Activated CD4-positive, alpha-beta T cell treated with anti-CD3 and anti-CD28 coated beads, Interleukin-2, amount 10 ng/mL, durations not matched to agents 7 days and 5 days (primary cell): ENCODE data around the gene DNAJA3. TPM values are rescaled to one million over a fixed set of nuclear protein-coding genes. Genes with fewer than 3 reads are reported as not detected.

Source experiments
- CTCF ChIA-PET: fragments of 350-600 bp; sonication (Branson Sonifier 250); formaldehyde crosslinking; loops from one replicate; lab custom pipeline; 2021; ENCODE audit warnings: antibody characterized with exemption; lab: Charles Lee
- POLR2A ChIA-PET: fragments of 350-600 bp; sonication (Branson Sonifier 250); formaldehyde crosslinking; loops from one replicate; lab custom pipeline; 2021; ENCODE audit warnings: antibody characterized with exemption; lab: Charles Lee
- DNase-seq: peaks from one replicate; pipeline ENCODE4 v3.0.0-alpha.2; 2020
- H3K27ac Mint-ChIP-seq: one replicate; pipeline ENCODE4 v1.8.0; 2021; ENCODE audit warnings: mild to moderate bottlenecking, moderate library complexity, mixed read lengths
- H3K27me3 Mint-ChIP-seq: one replicate; pipeline ENCODE4 v1.8.0; 2021; ENCODE audit warnings: mixed read lengths
- H3K36me3 Mint-ChIP-seq: one replicate; pipeline ENCODE4 v1.8.0; 2021; ENCODE audit warnings: low read depth, mixed read lengths
- H3K4me1 Mint-ChIP-seq: one replicate; pipeline ENCODE4 v1.8.0; 2021; ENCODE audit warnings: mixed read lengths
- H3K4me3 Mint-ChIP-seq: one replicate; pipeline ENCODE4 v1.8.0; 2021; ENCODE audit warnings: mild to moderate bottlenecking, moderate library complexity, mixed read lengths
- H3K9me3 Mint-ChIP-seq: one replicate; pipeline ENCODE4 v1.8.0; 2021; ENCODE audit warnings: mixed read lengths
- total RNA-seq, 2 experiments: library from RNA; stranded (reverse); gene quantifications; one replicate each; pipeline ENCODE4 v1.2.3, GENCODE V29; 2021

DNAJA3 gene
- total RNA-seq, 2 experiments from 2014 or later, result 51.6 to 55.0 TPM

DNA sequence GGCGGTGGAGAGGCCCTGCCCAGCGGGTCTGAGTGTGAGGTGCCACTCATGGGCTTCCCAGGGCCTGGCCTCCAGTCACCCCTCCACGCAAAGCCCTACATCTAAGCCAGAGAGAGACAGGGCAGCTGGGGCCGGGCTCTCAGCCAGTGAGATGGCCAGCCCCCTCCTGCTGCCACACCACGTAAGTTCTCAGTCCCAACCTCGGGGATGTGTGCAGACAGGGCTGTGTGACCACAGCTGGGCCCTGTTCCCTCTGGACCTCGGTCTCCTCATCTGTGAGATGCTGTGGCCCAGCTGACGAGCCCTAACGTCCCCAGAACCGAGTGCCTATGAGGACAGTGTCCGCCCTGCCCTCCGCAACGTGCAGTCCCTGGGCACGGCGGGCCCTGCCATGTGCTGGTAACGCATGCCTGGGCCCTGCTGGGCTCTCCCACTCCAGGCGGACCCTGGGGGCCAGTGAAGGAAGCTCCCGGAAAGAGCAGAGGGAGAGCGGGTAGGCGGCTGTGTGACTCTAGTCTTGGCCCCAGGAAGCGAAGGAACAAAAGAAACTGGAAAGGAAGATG is 42.8 kb upstream of the DNAJA3 start:
- peaks cover 11% of the 10 kb centered on the region for H3K36me3 Mint-ChIP-seq
- H3K4me1 Mint-ChIP-seq, result peaks cover 2% of the 10 kb centered on the region
- H3K27me3 Mint-ChIP-seq, result no peaks in the 10 kb centered on the region
- ChIA-PET CTCF (no interaction called here), POLR2A (no interaction called here)
- H3K27ac Mint-ChIP-seq, result no peak overlapping the region
- no peak for DNase-seq
- no peak overlapping the region for H3K4me3 Mint-ChIP-seq
- no peaks in the 10 kb centered on the region for H3K9me3 Mint-ChIP-seq

DNA sequence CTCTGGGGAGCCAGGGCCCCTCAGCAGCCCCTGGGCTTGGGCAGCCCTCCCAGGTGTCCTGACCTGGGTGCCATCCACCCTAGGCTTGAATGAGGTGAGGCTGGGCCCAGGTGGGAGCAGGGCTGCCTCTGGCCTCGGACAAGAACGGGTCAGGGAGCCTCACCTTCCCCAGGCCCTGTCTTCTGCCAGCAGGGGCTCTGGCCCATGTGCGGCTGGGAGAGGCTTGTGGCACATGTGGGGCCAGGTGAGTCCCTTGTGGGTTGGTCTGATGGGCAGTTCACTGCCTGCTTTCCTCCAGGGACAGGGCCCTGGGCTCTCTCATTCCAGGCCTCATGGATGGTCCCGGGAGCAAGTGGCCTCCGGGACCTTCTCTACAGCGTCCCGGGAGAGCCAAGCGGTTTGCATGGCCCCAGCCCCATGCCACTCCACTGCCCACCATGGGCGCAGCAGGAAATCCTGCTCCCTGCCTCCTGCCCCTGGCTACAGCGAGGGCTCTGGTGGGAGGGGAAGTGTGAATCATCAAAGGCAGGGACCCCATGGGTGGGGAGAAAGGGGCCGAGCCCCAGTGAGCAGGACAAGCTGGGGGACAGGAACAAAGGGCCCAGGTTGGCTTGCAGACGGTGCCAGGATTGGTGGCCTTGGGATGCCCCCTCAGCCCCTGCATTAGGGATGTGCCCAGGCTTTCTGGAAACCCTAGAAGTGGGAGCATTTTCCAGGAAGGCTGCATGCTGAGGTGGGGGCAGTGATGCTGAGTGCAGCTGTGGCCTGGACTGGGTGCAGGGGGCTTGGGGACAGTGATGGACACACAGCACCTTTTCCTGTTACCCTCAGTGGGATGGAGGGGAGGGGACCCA is 41.9 kb upstream of the DNAJA3 start:
- Mint-ChIP-seq H3K27ac (no peak overlapping the region), H3K4me3 (no peak overlapping the region), H3K9me3 (no peaks in the 10 kb centered on the region), H3K4me1 (peaks cover 2% of the 10 kb centered on the region), H3K36me3 (peaks cover 11% of the 10 kb centered on the region), H3K27me3 (no peaks in the 10 kb centered on the region)
- no peak for DNase-seq
- ChIA-PET CTCF (no interaction called here), POLR2A (no interaction called here)

DNA sequence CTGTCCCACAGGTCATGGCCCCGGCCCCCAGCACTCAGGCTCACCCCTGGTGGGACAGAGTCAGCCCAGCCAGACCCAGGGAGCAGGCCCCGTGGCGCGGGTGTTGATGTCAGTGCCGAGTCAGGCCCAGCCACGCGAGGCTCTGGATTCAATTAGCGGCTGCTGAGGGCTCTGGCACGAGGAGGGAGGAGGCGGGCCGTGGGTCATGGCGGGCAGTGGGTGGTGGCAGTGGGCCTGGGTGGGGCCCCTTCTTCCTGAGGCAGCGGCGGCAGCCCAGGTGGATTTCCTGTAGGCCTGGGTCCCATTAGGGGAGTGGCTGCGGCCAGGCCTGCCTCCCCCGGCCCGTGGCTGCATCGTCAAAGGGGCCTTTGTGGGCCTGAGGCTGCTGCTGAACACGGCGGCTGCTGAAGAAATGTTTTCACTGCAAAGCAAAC is 41.1 kb upstream of the DNAJA3 start:
- H3K4me1 Mint-ChIP-seq, result peaks cover 2% of the 10 kb centered on the region
- CTCF ChIA-PET, result no interaction called here

DNA sequence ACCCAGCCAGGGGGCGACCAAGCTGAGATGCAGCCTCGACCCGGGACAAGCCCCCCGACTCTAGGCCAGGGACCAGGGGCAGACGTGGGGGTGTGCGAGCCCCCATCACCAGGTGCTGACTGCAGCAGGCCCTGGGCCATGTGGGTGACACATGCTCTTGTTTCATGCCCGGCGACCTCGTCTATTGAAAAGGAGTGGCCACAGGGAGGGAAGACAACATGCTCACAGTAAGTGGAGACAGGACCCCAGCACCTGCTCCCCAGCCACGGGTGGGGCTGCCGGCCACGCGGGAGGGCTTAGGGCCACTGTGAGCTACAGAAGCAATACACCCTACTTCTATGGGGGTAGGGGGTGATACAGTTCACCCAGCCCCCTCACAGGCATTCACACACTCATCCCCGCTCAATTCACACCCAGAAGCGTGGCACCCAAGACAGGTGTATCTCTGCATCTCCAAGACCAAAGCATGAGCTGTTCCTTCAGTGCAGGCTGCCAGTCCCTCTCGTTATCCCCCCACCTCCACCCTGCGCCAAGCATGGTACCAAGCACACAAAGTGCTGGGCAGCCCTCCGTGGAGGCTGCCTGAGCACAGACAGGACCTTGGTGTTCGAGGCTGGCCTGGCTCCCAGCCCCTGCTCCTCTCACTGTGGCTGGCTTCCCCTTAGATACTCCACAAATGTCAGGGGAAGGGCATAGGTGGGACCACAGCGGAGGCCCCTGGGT is 40.4 kb upstream of the DNAJA3 start:
- Mint-ChIP-seq H3K4me3 (no peak overlapping the region), H3K27ac (peak overlapping the region; percentile 25), H3K27me3 (no peaks in the 10 kb centered on the region), H3K9me3 (no peaks in the 10 kb centered on the region), H3K36me3 (peaks cover 16% of the 10 kb centered on the region), H3K4me1 (peaks cover 2% of the 10 kb centered on the region)
- ChIA-PET CTCF (interaction anchor here (2.1 kb wide), 1 partner anchor 17 kb away, joined by 8 read pairs; no protein-coding TSS in a partner anchor), POLR2A (no interaction called here)
- DNase-seq, result no peak

More for the DNA sequence above, 41.1 kb upstream of the DNAJA3 start:
- POLR2A ChIA-PET, result no interaction called here
- no peak overlapping the region for H3K4me3 Mint-ChIP-seq
- no peak for DNase-seq
- no peak overlapping the region for H3K27ac Mint-ChIP-seq
- H3K27me3 Mint-ChIP-seq, result no peaks in the 10 kb centered on the region
- no peaks in the 10 kb centered on the region for H3K9me3 Mint-ChIP-seq
- peaks cover 11% of the 10 kb centered on the region for H3K36me3 Mint-ChIP-seq

DNA sequence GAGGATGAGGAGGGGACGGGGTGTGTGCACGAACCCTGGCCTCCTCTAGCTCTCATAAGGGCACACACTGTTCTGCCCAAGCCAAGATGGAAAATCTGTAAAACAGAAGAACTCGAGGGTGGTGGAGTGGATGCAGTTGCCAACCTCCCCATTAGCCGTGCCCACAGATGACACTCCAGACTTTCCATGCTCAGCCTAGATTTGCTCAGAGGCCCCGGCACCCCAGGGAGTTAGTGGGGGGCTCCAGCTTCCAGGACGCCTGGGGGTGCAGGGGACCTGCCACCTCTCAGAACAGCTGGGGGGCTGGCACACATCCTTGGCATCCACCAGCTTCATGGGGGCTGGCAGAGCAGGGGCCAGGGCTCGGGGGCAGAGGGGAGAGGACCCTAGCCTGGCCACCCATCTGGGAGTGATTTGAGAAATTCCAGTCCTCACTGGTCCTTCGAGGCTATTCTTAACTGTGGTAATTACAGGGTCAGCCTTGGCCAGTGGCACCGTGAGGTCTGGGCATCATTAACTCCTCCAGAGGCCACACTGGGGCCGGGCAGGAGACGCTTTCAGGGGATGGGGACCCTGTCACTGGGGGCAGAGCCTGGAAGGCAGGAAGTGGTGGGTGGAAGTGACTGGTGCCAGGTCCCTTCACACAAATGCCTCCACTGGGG is 39.7 kb upstream of the DNAJA3 start:
- Mint-ChIP-seq H3K9me3 (no peaks in the 10 kb centered on the region), H3K27me3 (no peaks in the 10 kb centered on the region), H3K36me3 (peaks cover 17% of the 10 kb centered on the region), H3K4me1 (peaks cover 2% of the 10 kb centered on the region), H3K27ac (no peak overlapping the region), H3K4me3 (no peak overlapping the region)
- POLR2A ChIA-PET, result no interaction called here
- CTCF ChIA-PET, result interaction anchor here (2.1 kb wide), 1 partner anchor 17 kb away, joined by 8 read pairs; no protein-coding TSS in a partner anchor
- no peak for DNase-seq

DNA sequence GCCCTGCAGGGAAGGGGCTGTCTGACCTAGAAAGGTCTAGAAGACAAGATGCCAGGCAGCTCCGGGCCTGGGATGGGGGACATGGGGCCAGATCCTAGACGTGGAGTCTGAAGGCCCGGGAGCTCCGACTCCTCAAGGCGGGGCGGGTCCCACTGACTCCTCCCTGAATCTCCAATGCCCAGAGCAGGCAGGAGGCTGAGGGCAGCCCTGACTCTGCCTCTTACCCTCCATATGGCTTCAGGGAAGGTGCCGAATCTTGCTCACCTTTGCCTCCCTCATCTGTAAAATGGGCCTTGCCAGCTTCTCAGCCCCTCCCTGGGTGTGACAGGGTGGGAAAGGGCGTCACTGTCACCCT is 39.2 kb upstream of the DNAJA3 start:
- H3K36me3 Mint-ChIP-seq, result peaks cover 17% of the 10 kb centered on the region
- CTCF ChIA-PET, result interaction anchor here (2.1 kb wide), 1 partner anchor 16 kb away, joined by 8 read pairs; no protein-coding TSS in a partner anchor
- H3K4me1 Mint-ChIP-seq, result peaks cover 2% of the 10 kb centered on the region
- H3K27ac Mint-ChIP-seq, result no peak overlapping the region
- H3K4me3 Mint-ChIP-seq, result no peak overlapping the region
- no peak for DNase-seq
- no peaks in the 10 kb centered on the region for H3K27me3 Mint-ChIP-seq
- POLR2A ChIA-PET, result no interaction called here
- H3K9me3 Mint-ChIP-seq, result no peaks in the 10 kb centered on the region

DNA sequence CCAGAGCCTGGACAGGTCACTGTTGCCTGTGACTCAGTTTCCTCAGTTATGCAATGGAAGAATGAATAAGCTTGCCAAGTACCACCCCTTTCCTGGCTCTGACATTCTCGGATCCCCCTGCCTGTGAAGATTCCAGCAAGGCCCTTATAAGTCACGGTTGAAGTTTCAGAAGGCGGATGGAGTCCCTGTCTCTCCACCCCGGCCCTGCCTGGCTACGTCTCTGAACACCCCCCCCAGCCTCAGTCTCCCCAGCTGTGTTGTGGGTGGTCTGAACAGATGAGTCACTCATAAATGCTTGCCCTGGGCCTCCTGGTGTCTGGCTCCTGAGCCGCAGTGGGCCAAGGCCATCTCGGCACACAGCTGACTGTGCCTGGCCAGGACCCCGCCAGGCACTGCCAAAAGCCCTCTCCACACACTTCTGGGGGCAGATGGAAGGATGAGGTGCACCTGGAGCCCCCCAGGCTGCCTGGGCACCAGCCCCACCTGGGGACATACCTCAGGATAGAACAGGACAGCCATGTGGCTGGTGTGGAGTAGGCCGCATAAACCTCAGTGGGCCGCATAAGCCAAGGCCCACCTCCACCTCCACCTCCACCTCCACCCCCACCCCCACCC is 38.6 kb upstream of the DNAJA3 start:
- Mint-ChIP-seq H3K4me3 (no peak overlapping the region), H3K9me3 (no peaks in the 10 kb centered on the region), H3K4me1 (peaks cover 2% of the 10 kb centered on the region), H3K27ac (no peak overlapping the region), H3K27me3 (no peaks in the 10 kb centered on the region), H3K36me3 (peaks cover 17% of the 10 kb centered on the region)
- DNase-seq, result no peak
- ChIA-PET CTCF (interaction anchor here (0.6 to 2.1 kb wide), 2 partner anchors 15 to 106 kb away, joined by 4 to 8 read pairs; no protein-coding TSS in a partner anchor), POLR2A (no interaction called here)

DNA sequence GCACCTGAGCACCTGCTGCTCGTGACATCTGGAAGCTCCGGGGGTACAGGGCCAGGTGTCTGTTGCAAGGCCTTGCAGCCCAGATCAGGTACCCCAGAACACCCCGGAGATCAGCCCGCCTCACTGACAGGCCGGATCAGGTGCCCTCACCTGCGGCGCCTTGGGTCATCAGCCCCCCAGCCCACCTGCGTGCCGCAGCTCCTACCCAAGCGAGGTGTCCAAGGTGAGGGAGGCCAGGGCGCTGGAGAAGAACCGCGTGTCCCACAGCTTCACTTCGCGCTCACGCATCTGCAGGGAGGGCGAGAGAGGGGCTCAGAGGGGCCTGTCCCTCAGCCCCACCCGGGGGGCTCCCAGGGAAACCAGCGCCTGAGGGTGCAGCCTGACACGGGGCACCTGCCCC is 37.9 kb upstream of the DNAJA3 start:
- ChIA-PET CTCF (no interaction called here), POLR2A (no interaction called here)
- H3K36me3 Mint-ChIP-seq, result peaks cover 17% of the 10 kb centered on the region
- no peak overlapping the region for H3K4me3 Mint-ChIP-seq
- no peaks in the 10 kb centered on the region for H3K9me3 Mint-ChIP-seq
- no peak for DNase-seq
- H3K27me3 Mint-ChIP-seq, result no peaks in the 10 kb centered on the region
- H3K27ac Mint-ChIP-seq, result no peak overlapping the region
- peaks cover 2% of the 10 kb centered on the region for H3K4me1 Mint-ChIP-seq

DNA sequence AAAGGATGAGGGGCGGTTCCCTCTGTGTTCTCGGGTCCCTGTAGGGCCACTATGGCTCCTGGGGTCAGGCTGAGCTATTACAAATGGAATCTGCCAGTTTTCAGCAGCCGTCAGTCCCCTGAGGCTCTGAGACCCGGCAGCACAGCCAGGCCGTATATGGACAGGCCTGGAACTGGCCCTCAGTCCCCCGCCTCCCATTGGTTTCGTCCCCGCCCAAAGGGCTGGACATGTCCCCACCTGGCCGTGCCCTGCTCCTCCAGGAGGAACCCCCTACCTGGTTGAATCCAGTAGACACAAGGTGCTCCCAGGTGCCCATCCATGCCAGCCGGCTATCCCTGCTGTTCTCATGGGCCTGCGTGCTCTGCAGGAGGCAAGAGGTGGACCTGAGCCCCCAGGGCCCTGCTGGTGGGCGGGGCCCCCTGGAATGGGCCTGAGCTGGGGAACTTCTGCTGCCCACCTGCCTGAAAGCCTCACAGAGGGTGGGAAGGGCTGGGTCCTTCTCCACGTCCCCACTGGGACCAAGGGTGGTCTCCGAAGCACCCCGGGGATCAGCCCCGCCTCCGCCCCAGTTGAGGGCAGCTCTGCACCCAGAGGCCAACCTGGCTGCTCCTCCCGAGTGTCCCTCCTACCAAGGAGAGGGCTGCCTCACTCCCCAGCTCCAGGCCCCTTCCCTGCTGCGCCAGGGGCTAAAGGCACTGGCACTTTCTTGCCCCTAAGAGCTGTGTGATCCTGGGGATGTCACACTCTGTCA is 37.2 kb upstream of the DNAJA3 start:
- H3K9me3 Mint-ChIP-seq, result no peaks in the 10 kb centered on the region
- H3K27me3 Mint-ChIP-seq, result no peaks in the 10 kb centered on the region
- ChIA-PET POLR2A (no interaction called here), CTCF (interaction anchor here (0.6 to 1.8 kb wide), 2 partner anchors 15 to 605 kb away, joined by 3 to 5 read pairs; no protein-coding TSS in a partner anchor)
- H3K4me1 Mint-ChIP-seq, result peaks cover 2% of the 10 kb centered on the region
- H3K27ac Mint-ChIP-seq, result no peak overlapping the region
- no peak for DNase-seq
- no peak overlapping the region for H3K4me3 Mint-ChIP-seq
- H3K36me3 Mint-ChIP-seq, result peaks cover 17% of the 10 kb centered on the region

DNA sequence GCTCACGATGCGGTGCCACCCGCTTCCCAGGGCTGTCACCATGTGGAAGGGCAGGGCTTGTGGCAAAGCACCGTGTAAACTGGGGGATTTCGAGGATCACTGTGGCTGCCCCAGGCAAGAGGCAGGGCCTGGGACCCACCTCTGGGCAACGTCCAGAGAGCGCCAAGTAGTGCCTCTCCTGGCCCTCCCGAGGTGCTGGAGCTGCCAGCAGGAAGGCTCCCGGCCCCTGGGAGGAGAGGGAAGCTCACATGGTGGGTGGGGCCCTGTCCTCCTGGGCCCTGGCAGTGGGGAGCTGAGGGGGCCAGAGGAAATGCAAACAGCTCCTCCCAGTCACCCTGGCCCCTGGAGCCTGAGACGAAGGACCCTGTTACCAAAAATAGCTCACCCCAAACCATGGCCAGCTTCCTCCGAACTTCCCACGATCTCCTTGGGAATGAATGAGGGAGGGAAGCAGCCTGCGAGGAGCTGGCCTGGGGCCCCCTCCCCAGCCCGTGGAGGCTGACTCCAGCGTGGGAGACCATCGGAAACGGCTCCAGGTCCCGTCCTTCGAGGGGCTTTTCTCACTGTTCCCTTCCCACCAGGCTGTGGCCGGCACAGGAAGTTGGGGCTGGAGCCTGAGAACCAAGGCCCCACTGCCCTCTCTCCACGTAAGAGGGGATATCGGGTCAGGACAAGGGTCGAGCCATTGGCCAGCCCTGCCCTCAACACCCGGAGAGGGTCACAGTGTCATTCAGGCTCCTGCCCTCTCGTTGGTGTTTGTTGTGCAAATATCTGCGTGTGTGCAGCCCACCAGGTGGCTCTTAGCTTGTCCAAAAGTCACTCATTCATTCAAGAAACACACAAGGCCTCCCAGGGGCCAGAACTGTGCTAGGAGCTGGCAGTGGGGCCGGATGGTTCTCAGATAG is 36.4 kb upstream of the DNAJA3 start:
- Mint-ChIP-seq H3K27ac (no peak overlapping the region), H3K4me3 (no peak overlapping the region), H3K36me3 (peaks cover 17% of the 10 kb centered on the region), H3K4me1 (peaks cover 2% of the 10 kb centered on the region), H3K9me3 (no peaks in the 10 kb centered on the region), H3K27me3 (no peaks in the 10 kb centered on the region)
- POLR2A ChIA-PET, result no interaction called here
- no peak for DNase-seq
- CTCF ChIA-PET, result interaction anchor here (0.6 to 1.8 kb wide), 5 partner anchors 10 to 604 kb away, joined by 3 to 5 read pairs (median 3); no protein-coding TSS in a partner anchor
